Fibroblast of mammary gland (primary cell): ENCODE data around the gene KRT10.

ENCODE experiments used
- DNase-seq: peaks from one replicate; pipeline ENCODE4 v3.0.0-alpha.2; 2010; ENCODE audit warnings: low read depth
- H3K4me3 ChIP-seq: 2 replicates; pipeline ENCODE4 v1.5.1; 2011; ENCODE audit warnings: low read depth, mild to moderate bottlenecking, low read length, moderate library complexity; ENCODE audit not compliant: control insufficient read depth
- CTCF ChIP-seq: conservative IDR thresholded peaks from 2 replicates; pipeline ENCODE4 v1.5.1; 2011; ENCODE audit warnings: low read depth, low read length, inconsistent platforms; ENCODE audit not compliant: control insufficient read depth, insufficient read depth

Gene KRT10

GRCh38 chr17:40824015-40824832, 1.8 kb upstream of the KRT10 start:
- no peak for TF ChIP-seq CTCF
- no peak for DNase-seq
- H3K4me3 ChIP-seq: no peak overlapping the region

GRCh38 chr17:40821536-40821935, 878 bp downstream of the KRT10 start:
- TF ChIP-seq CTCF: no peak
- no peak for DNase-seq
- H3K4me3 ChIP-seq: no peak overlapping the region

GRCh38 chr17:40820228-40820838, 2.1 kb downstream of the KRT10 start:
- no peak for DNase-seq
- TF ChIP-seq CTCF: no peak
- H3K4me3 ChIP-seq: no peak overlapping the region

GRCh38 chr17:40819528-40820125, 2.8 kb downstream of the KRT10 start:
- peak; percentile 42 for DNase-seq
- TF ChIP-seq CTCF: no peak
- H3K4me3 ChIP-seq: peak overlapping the region; percentile 74

GRCh38 chr17:40818733-40819527, 3.5 kb downstream of the KRT10 start:
- TF ChIP-seq CTCF: no peak
- peak overlapping the region; percentile 86 for H3K4me3 ChIP-seq
- peak; percentile 67 for DNase-seq

GRCh38 chr17:40818343-40818732, 4.1 kb downstream of the KRT10 start:
- DNase-seq: no peak
- H3K4me3 ChIP-seq: peak overlapping the region; percentile 86
- TF ChIP-seq CTCF: no peak
